H1 (cell line): ENCODE measurements around the gene ZNF488. TPM values are rescaled to one million over a fixed set of nuclear protein-coding genes. Genes with fewer than 3 reads are reported as not detected.

Experiments used
- CTCF ChIA-PET: fragments of 300-600 bp; sonication (Branson Sonifier 250); formaldehyde crosslinking; loops from one replicate; lab custom pipeline; 2021; ENCODE audit not compliant: partially characterized antibody; lab: Charles Lee
- POLR2A ChIA-PET: fragments of 300-600 bp; sonication (Branson Sonifier 250); formaldehyde crosslinking; loops from one replicate; lab custom pipeline; 2021; ENCODE audit warnings: inconsistent platforms; ENCODE audit not compliant: partially characterized antibody; lab: Charles Lee
- DNase-seq, 2 experiments: peaks; one replicate each; pipeline versions ENCODE4 v3.0.0 to v3.0.0-alpha.2; 2010 to 2022; ENCODE audit warnings: low spot score in 2 of 2, low read depth in 1 of 2, mixed read lengths in 1 of 2
- FAIRE-seq: peaks from 2 replicates; lab custom pipeline; 2011; peaks lifted over from hg19 to GRCh38; lab: Jason Lieb, UNC
- H2AFZ ChIP-seq: 2 replicates; pipeline ENCODE4 v1.8.1; 2012; ENCODE audit warnings: low read length, inconsistent platforms
- H2AK5ac ChIP-seq: 2 replicates; pipeline ENCODE4 v1.6.1; 2013; ENCODE audit warnings: low read depth, low read length
- H2BK120ac ChIP-seq: replicated peaks from 2 replicates; pipeline ENCODE3; 2013; ENCODE audit warnings: low read depth, low read length, inconsistent platforms
- H2BK12ac ChIP-seq: 2 replicates; pipeline ENCODE4 v1.6.1; 2013; ENCODE audit warnings: low read depth, low read length
- H2BK15ac ChIP-seq: 2 replicates; pipeline ENCODE4 v1.6.1; 2013; ENCODE audit warnings: low read length
- H2BK20ac ChIP-seq: 2 replicates; pipeline ENCODE4 v1.6.1; 2013; ENCODE audit warnings: low read length
- H2BK5ac ChIP-seq: 2 replicates; pipeline ENCODE4 v1.6.1; 2013; ENCODE audit warnings: low read depth, low read length
- H3K14ac ChIP-seq: 2 replicates; pipeline ENCODE4 v1.6.1; 2013; ENCODE audit warnings: inconsistent platforms; ENCODE audit not compliant: insufficient read length
- H3K18ac ChIP-seq: 2 replicates; pipeline ENCODE4 v1.6.1; 2013; ENCODE audit warnings: low read length; ENCODE audit errors: extremely low read depth
- H3K23ac ChIP-seq: 2 replicates; pipeline ENCODE4 v1.6.1; 2013; ENCODE audit warnings: inconsistent platforms; ENCODE audit not compliant: insufficient read length
- H3K23me2 ChIP-seq: 2 replicates; pipeline ENCODE4 v1.6.1; 2013; ENCODE audit warnings: low read depth, low read length
- H3K27ac ChIP-seq: 2 replicates; pipeline ENCODE4 v1.6.1; 2011; ENCODE audit warnings: low read depth, low read length, inconsistent platforms
- H3K27me3 ChIP-seq, 4 experiments: replicated peaks in 1 of 4; 1 replicate in 1 of 4; 2 replicates in 3 of 4; pipeline versions ENCODE4 v1.6.1 to v1.8.1; 2011 to 2013; ENCODE audit warnings: low read length in 3 of 4, mild to moderate bottlenecking in 3 of 4, inconsistent platforms in 2 of 4, mixed read lengths in 2 of 4, moderate library complexity in 1 of 4; ENCODE audit not compliant: control insufficient read depth in 3 of 4, insufficient read depth in 3 of 4; ENCODE audit errors: extremely low read depth in 1 of 4
- H3K36me3 ChIP-seq, 4 experiments: 2 replicates each; pipeline versions ENCODE4 v1.6.1 to v1.8.1; 2011 to 2013; ENCODE audit warnings: mild to moderate bottlenecking in 4 of 4, low read length in 3 of 4, moderate library complexity in 2 of 4, control low read depth in 1 of 4, inconsistent platforms in 1 of 4; ENCODE audit not compliant: insufficient read depth in 4 of 4, control insufficient read depth in 2 of 4
- H3K4ac ChIP-seq: replicated peaks from 2 replicates; pipeline ENCODE3; 2013; ENCODE audit warnings: low read length, low read depth, mixed read lengths, inconsistent platforms; ENCODE audit not compliant: insufficient read length
- H3K4me1 ChIP-seq, 4 experiments: replicated peaks in 1 of 4; 1 replicate in 1 of 4; 2 replicates in 3 of 4; pipeline versions ENCODE4 v1.6.1 to v1.8.1; 2011 to 2013; ENCODE audit warnings: low read length in 3 of 4, inconsistent platforms in 2 of 4, mixed read lengths in 1 of 4; ENCODE audit not compliant: insufficient read depth in 4 of 4, control insufficient read depth in 3 of 4
- H3K4me2 ChIP-seq, 2 experiments: 2 replicates each; pipeline versions ENCODE4 v1.6.1 to v1.8.1; 2011 to 2013; ENCODE audit warnings: low read depth in 2 of 2, low read length in 2 of 2, control low read depth in 1 of 2, inconsistent platforms in 1 of 2, mild to moderate bottlenecking in 1 of 2; ENCODE audit not compliant: insufficient read depth in 1 of 2
- H3K4me3 ChIP-seq, 4 experiments: fragments of 200-600, 300-600 bp in 1 of 4; sonication (generic), shearing (Covaris generic), sonication (Bioruptor Twin) in 1 of 4; 2 replicates each; pipeline versions ENCODE4 v1.5.1 to v1.8.1; 2011 to 2016; ENCODE audit warnings: low read length in 4 of 4, low read depth in 3 of 4, control low read depth in 2 of 4, inconsistent platforms in 2 of 4, mild to moderate bottlenecking in 2 of 4, mixed read lengths in 1 of 4, moderate library complexity in 1 of 4; ENCODE audit not compliant: insufficient read depth in 2 of 4; ENCODE audit errors: extremely low read depth in 1 of 4
- H3K56ac ChIP-seq: replicated peaks from 2 replicates; pipeline ENCODE3; 2013; ENCODE audit warnings: low read depth, mild to moderate bottlenecking, mixed read lengths, low read length, inconsistent platforms; ENCODE audit not compliant: insufficient read length
- H3K79me1 ChIP-seq: 2 replicates; pipeline ENCODE4 v1.6.1; 2013; ENCODE audit warnings: low read depth, low read length, control low read depth
- H3K79me2 ChIP-seq, 2 experiments: 2 replicates each; pipeline versions ENCODE4 v1.6.1 to v1.8.1; 2012 to 2013; ENCODE audit warnings: low read length in 2 of 2, mild to moderate bottlenecking in 2 of 2, inconsistent platforms in 1 of 2; ENCODE audit not compliant: insufficient read depth in 2 of 2, control insufficient read depth in 1 of 2
- H3K9ac ChIP-seq, 4 experiments: replicated peaks in 1 of 4; 1 replicate in 1 of 4; 2 replicates in 3 of 4; pipeline versions ENCODE4 v1.6.1 to v1.8.1; 2011 to 2013; ENCODE audit warnings: low read depth in 3 of 4, low read length in 3 of 4, control low read depth in 2 of 4, mild to moderate bottlenecking in 2 of 4, moderate library complexity in 2 of 4, inconsistent platforms in 1 of 4; ENCODE audit errors: extremely low read depth in 1 of 4
- H3K9me3 ChIP-seq, 2 experiments: 2 replicates each; pipeline versions ENCODE4 v1.6.1 to v1.8.1; 2012 to 2013; ENCODE audit warnings: mild to moderate bottlenecking in 2 of 2, moderate library complexity in 2 of 2, control low read depth in 1 of 2, inconsistent platforms in 1 of 2, low read depth in 1 of 2, low read length in 1 of 2, mixed read lengths in 1 of 2; ENCODE audit not compliant: insufficient read depth in 2 of 2
- H4K20me1 ChIP-seq, 2 experiments: replicated peaks in 1 of 2; 2 replicates each; pipeline versions ENCODE3 to v1.8.1; 2011 to 2013; ENCODE audit warnings: inconsistent platforms in 2 of 2, low read length in 2 of 2, mild to moderate bottlenecking in 1 of 2; ENCODE audit not compliant: insufficient read depth in 2 of 2, control insufficient read depth in 1 of 2
- H4K5ac ChIP-seq: 2 replicates; pipeline ENCODE4 v1.6.1; 2013; ENCODE audit warnings: low read length, low read depth, mixed read lengths, inconsistent platforms; ENCODE audit not compliant: insufficient read length
- H4K8ac ChIP-seq: 2 replicates; pipeline ENCODE4 v1.8.0; 2013; ENCODE audit warnings: mild to moderate bottlenecking, moderate library complexity, low read length, inconsistent platforms; ENCODE audit not compliant: insufficient read depth; ENCODE audit errors: extremely low read depth
- H4K91ac ChIP-seq: replicated peaks from 2 replicates; pipeline ENCODE3; 2013; ENCODE audit warnings: low read length, mixed read lengths, inconsistent platforms; ENCODE audit not compliant: insufficient read length
- BACH1 ChIP-seq: IDR thresholded peaks from 2 replicates; pipeline ENCODE4 v1.6.1; 2012; ENCODE audit warnings: low read length, improper control_type of control experiment
- CBX5 ChIP-seq: fragments of 300-800, 300-1000 bp; sonication (generic); IDR thresholded peaks from 2 replicates; pipeline ENCODE4 v1.7.1; 2016; ENCODE audit warnings: antibody characterized with exemption, low read length, low read depth
- CEBPB ChIP-seq: IDR thresholded peaks from 2 replicates; pipeline ENCODE4 v1.6.1; 2012; ENCODE audit warnings: low read depth, low read length
- FOSL1 ChIP-seq: IDR thresholded peaks from 2 replicates; pipeline ENCODE4 v1.6.1; 2011; ENCODE audit warnings: mild to moderate bottlenecking, low read depth, low read length, moderate library complexity; ENCODE audit not compliant: insufficient read depth
- GABPA ChIP-seq: IDR thresholded peaks from 2 replicates; pipeline ENCODE4 v1.6.1; 2011; ENCODE audit warnings: mild to moderate bottlenecking, low read length, moderate library complexity, borderline replicate concordance; ENCODE audit not compliant: insufficient read depth
- GTF2F1 ChIP-seq: IDR thresholded peaks from 2 replicates; pipeline ENCODE4 v1.6.1; 2012; ENCODE audit warnings: low read depth, low read length, improper control_type of control experiment, borderline replicate concordance
- JUN ChIP-seq: IDR thresholded peaks from 2 replicates; pipeline ENCODE4 v1.6.1; 2011; ENCODE audit warnings: low read depth, mild to moderate bottlenecking, improper control_type of control experiment, low read length
- MAFK ChIP-seq: IDR thresholded peaks from 2 replicates; pipeline ENCODE4 v1.6.1; 2012; ENCODE audit warnings: low read depth, mild to moderate bottlenecking, improper control_type of control experiment, low read length
- MAX ChIP-seq: IDR thresholded peaks from 2 replicates; pipeline ENCODE4 v1.6.1; 2012; ENCODE audit warnings: inconsistent platforms
- POLR2A ChIP-seq, 2 experiments: IDR thresholded peaks; 1 replicate in 1 of 2; 2 replicates in 1 of 2; pipeline ENCODE4 v1.6.1; 2011; ENCODE audit warnings: low read depth in 2 of 2, low read length in 2 of 2, mild to moderate bottlenecking in 2 of 2; ENCODE audit errors: control extremely low read depth in 1 of 2
- RNF2 ChIP-seq: fragments of 200-900, 300-1000 bp; sonication (generic); IDR thresholded peaks from 2 replicates; pipeline ENCODE4 v1.7.1; 2016; ENCODE audit warnings: borderline replicate concordance, low read depth, mild to moderate bottlenecking, antibody characterized with exemption, low read length; ENCODE audit not compliant: poor library complexity, severe bottlenecking; ENCODE audit errors: missing control alignments
- SIRT6 ChIP-seq: IDR thresholded peaks from one replicate; pipeline ENCODE4 v1.7.1; 2012; ENCODE audit warnings: low read length, inconsistent platforms
- SUZ12 ChIP-seq: fragments of 200-600 bp; sonication (generic); IDR thresholded peaks from 2 replicates; pipeline ENCODE4 v1.6.1; 2012; ENCODE audit warnings: mild to moderate bottlenecking, inconsistent platforms, low read length, moderate library complexity, mixed read lengths
- TAF1 ChIP-seq: IDR thresholded peaks from 2 replicates; pipeline ENCODE4 v1.6.1; 2011; ENCODE audit warnings: mild to moderate bottlenecking, low read depth, low read length
- TAF7 ChIP-seq: optimal IDR thresholded peaks from 2 replicates; pipeline ENCODE3; 2011; ENCODE audit warnings: low read depth, mild to moderate bottlenecking, inconsistent platforms, low read length, moderate library complexity, borderline replicate concordance
- TEAD4 ChIP-seq: IDR thresholded peaks from 2 replicates; pipeline ENCODE4 v1.6.1; 2012; ENCODE audit warnings: low read depth, low read length, inconsistent platforms, mixed read lengths
- WGBS, 2 experiments: shearing (Covaris generic) in 1 of 2; methylation state at CpG; one replicate each; pipeline versions ENCODE4 v1.1.6 to v1.1.7; 2013 to 2015; ENCODE audit warnings: low lambda C conversion rate in 2 of 2, mixed read lengths in 2 of 2, inconsistent platforms in 1 of 2, low coverage in 1 of 2, missing lambda C conversion rate in 1 of 2; ENCODE audit not compliant: insufficient replicate concordance in 2 of 2, insufficient coverage in 1 of 2, insufficient read length in 1 of 2; ENCODE audit errors: extremely low coverage in 1 of 2, missing lambda C conversion rate in 1 of 2; 5-methylcytosine and 5-hydroxymethylcytosine counted together
- polyA plus RNA-seq, 7 experiments: library from polyadenylated mRNA; depleted of rRNA in 3 of 7; stranded (reverse) in 5 of 7; unstranded in 2 of 7; fragments of >200 nt in 5 of 7; fragments of 200-250 nt in 2 of 7; gene quantifications; 1 replicate in 5 of 7; 2 replicates in 1 of 7; 4 replicates in 1 of 7; pipeline versions ENCODE4 v1.2.1 to v1.2.3, GENCODE V29; 2011 to 2013; ENCODE audit warnings: missing spikeins in 2 of 7, mixed read lengths in 2 of 7
- total RNA-seq: library from RNA; stranded (reverse); fragmentation: NEBNext Ultra II Directional; extraction: Animal tissue kit (Norgen Biotek cat#: 25700); gene quantifications from 2 replicates; pipeline ENCODE4 v1.2.1, GENCODE V29; 2021

ZNF488 gene
- total and polyA plus RNA-seq, 2 of the 8 experiments (the other 6 are each of a cell fraction or from before 2014, with no cell fraction given): 7.9 to 11.4 TPM

- Histone ChIP-seq H3K14ac (no peak overlapping the region), H3K4me1 (peaks cover 0 to 1% (median under 1%) of the 10 kb centered on the region in 4 experiments; a peak in 3 of 7 replicates), H4K5ac (no peak overlapping the region)
- TF ChIP-seq TEAD4 (no peak), GABPA (no peak), MAFK (no peak), RNF2 (no peak), TAF7 (no peak), POLR2A (IDR thresholded peaks at IDR 0.05; ENCODE audit: control extremely low read depth in 1 of 2, low read depth in 2 of 2, low read length in 2 of 2) (no peak), CEBPB (no peak), CBX5 (no peak), SUZ12 (no peak), FOSL1 (no peak), TAF1 (no peak), SIRT6 (no peak), JUN (no peak), GTF2F1 (no peak), BACH1 (no peak), MAX (no peak)
Measured at GRCh38 chr10:47337310-47337709, 46.8 kb downstream of the ZNF488 start.

More at GRCh38 chr10:47337310-47337709, 46.8 kb downstream of the ZNF488 start:
- Histone ChIP-seq H3K4me2 (no peak overlapping the region), H3K9ac (no peak overlapping the region), H3K79me2 (no peaks in the 10 kb centered on the region), H3K36me3 (no peaks in the 10 kb centered on the region), H3K23me2 (no peaks in the 10 kb centered on the region), H4K91ac (no peak overlapping the region), H4K20me1 (no peaks in the 10 kb centered on the region), H3K79me1 (no peaks in the 10 kb centered on the region), H3K18ac (no peak overlapping the region), H2BK12ac (no peak overlapping the region), H2BK120ac (no peak overlapping the region), H3K27me3 (no peaks in the 10 kb centered on the region), H2BK20ac (no peak overlapping the region), H3K9me3 (no peaks in the 10 kb centered on the region), H3K56ac (no peak overlapping the region), H3K4me3 (no peak overlapping the region), H3K27ac (no peak overlapping the region), H4K8ac (no peak overlapping the region), H2BK5ac (no peak overlapping the region), H3K23ac (no peak overlapping the region), H2AK5ac (no peak overlapping the region), H3K4ac (no peak overlapping the region), H2BK15ac (no peak overlapping the region), H2AFZ (no peak overlapping the region)
- ChIA-PET CTCF (no interaction called here), POLR2A (no interaction called here)
- WGBS, 2 experiments: 88% methylated on average over 4 of the region's 4 CpGs; no CpG with 5 or more reads in 1 of the 2 experiments
- no peak for FAIRE-seq
- no peak for DNase-seq
